MM.1S (cell line): ENCODE results near the gene DGKA.

Experiments
- CTCF ChIP-seq: fragments of 300-600 bp; sonication (generic); IDR thresholded peaks from 2 replicates; pipeline ENCODE4 v1.5.1; 2016; ENCODE audit warnings: antibody characterized with exemption, low read length, mixed read lengths
- EZH2 ChIP-seq: fragments of 300-600 bp; sonication (generic); optimal IDR thresholded peaks from 2 replicates; pipeline ENCODE3; 2017; ENCODE audit warnings: low read depth, mild to moderate bottlenecking, antibody characterized with exemption, low read length, mixed read lengths

DNA sequence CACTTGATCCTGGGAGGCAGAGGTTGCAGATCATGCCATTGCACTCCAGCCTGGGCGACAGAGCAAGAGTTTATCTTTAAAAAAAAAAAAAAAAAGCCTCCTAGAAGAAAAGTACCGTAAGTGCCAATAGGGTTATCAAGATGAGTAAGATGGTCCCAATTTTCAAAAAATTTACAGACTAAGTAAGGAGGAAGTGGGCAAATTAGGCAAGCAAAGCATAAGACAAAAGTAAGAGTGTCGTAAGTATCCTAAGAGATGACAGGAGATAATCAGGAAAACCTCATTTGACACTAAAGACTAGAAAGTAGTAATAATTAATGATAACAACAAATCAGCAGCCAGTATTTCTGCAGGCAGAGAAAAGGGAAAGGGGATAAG lies 15.5 kb upstream of the DGKA start:
- no peak for TF ChIP-seq CTCF
- TF ChIP-seq EZH2: no peak
